HEK293 (cell line): ENCODE data around the gene CIAO2A.

Experiments used
- CTCF ChIA-PET: fragments of 350-600 bp; formaldehyde crosslinking; extraction: SDS; loops from one replicate; lab custom pipeline; 2021; ENCODE audit warnings: antibody characterized with exemption; lab: Yijun Ruan, JAX
- POLR2A ChIA-PET: fragments of 300-600 bp; formaldehyde crosslinking; extraction: SDS; loops from one replicate; lab custom pipeline; 2020; ENCODE audit warnings: antibody characterized with exemption, inconsistent platforms; lab: Yijun Ruan, JAX
- H3K27ac ChIP-seq: fragments of 200-500 bp; sonication (Bioruptor generic); 2 replicates; pipeline ENCODE4 v1.5.1; 2014; ENCODE audit warnings: low read depth, low read length, control low read depth, inconsistent platforms; ENCODE audit errors: extremely low read depth
- H3K36me3 ChIP-seq, 2 experiments: fragments of 200-500 bp in 1 of 2; sonication (Bioruptor generic) in 1 of 2; 1 replicate in 1 of 2; 2 replicates in 1 of 2; pipeline ENCODE4 v1.5.1; 2014 to 2017; ENCODE audit warnings: inconsistent platforms in 2 of 2, low read length in 2 of 2; ENCODE audit not compliant: control insufficient read depth in 2 of 2, insufficient read depth in 1 of 2
- H3K4me1 ChIP-seq: fragments of 200-500 bp; sonication (Bioruptor generic); 2 replicates; pipeline ENCODE4 v1.5.1; 2014; ENCODE audit warnings: mild to moderate bottlenecking, low read length, inconsistent platforms; ENCODE audit not compliant: control insufficient read depth, insufficient read depth
- H3K4me3 ChIP-seq: 2 replicates; pipeline ENCODE4 v1.5.1; 2011; ENCODE audit warnings: low read depth, mild to moderate bottlenecking, control low read depth, low read length, moderate library complexity
- H3K9me3 ChIP-seq: fragments of 200-500 bp; sonication (Bioruptor generic); 2 replicates; pipeline ENCODE4 v1.5.1; 2014; ENCODE audit warnings: low read depth, low read length, inconsistent platforms; ENCODE audit not compliant: control insufficient read depth, insufficient read depth
- GFI1B ChIP-seq: fragments of 450-650 bp; formaldehyde crosslinking; IDR thresholded peaks from 2 replicates; pipeline ENCODE4 v1.5.1; 2016; ENCODE audit warnings: missing biosample characterization, missing genetic modification characterization
- IKZF3 ChIP-seq: fragments of 450-650 bp; IDR thresholded peaks from 2 replicates; pipeline ENCODE4 v1.5.0; 2018; ENCODE audit warnings: missing biosample characterization, mild to moderate bottlenecking, missing genetic modification characterization, moderate library complexity
- KLF10 ChIP-seq: fragments of 450-650 bp; IDR thresholded peaks from 2 replicates; pipeline ENCODE4 v1.5.1; 2018; ENCODE audit warnings: missing biosample characterization, mild to moderate bottlenecking, missing genetic modification characterization
- OSR2 ChIP-seq: fragments of 450-650 bp; formaldehyde crosslinking; IDR thresholded peaks from 2 replicates; pipeline ENCODE4 v1.5.1; 2016; ENCODE audit warnings: missing biosample characterization, missing genetic modification characterization
- REPIN1 ChIP-seq: fragments of 450-650 bp; formaldehyde crosslinking; IDR thresholded peaks from 2 replicates; pipeline ENCODE4 v1.5.1; 2017; ENCODE audit warnings: missing biosample characterization, missing genetic modification characterization, low read depth
- SP7 ChIP-seq: fragments of 450-650 bp; formaldehyde crosslinking; IDR thresholded peaks from 2 replicates; pipeline ENCODE4 v1.5.1; 2016; ENCODE audit warnings: missing biosample characterization, missing genetic modification characterization
- YY1 ChIP-seq: fragments of 450-650 bp; formaldehyde crosslinking; IDR thresholded peaks from 2 replicates; pipeline ENCODE4 v1.5.1; 2018; ENCODE audit warnings: missing biosample characterization, missing genetic modification characterization
- ZBTB20 ChIP-seq: fragments of 450-650 bp; formaldehyde crosslinking; IDR thresholded peaks from 2 replicates; pipeline ENCODE4 v1.5.1; 2016; ENCODE audit warnings: missing biosample characterization, missing genetic modification characterization
- ZEB2 ChIP-seq: fragments of 450-650 bp; formaldehyde crosslinking; IDR thresholded peaks from 2 replicates; pipeline ENCODE4 v1.5.1; 2016; ENCODE audit warnings: missing biosample characterization, missing genetic modification characterization
- ZFP37 ChIP-seq: fragments of 450-650 bp; formaldehyde crosslinking; IDR thresholded peaks from 2 replicates; pipeline ENCODE4 v1.5.1; 2016; ENCODE audit warnings: missing biosample characterization, missing genetic modification characterization
- ZNF223 ChIP-seq: fragments of 450-650 bp; formaldehyde crosslinking; IDR thresholded peaks from 2 replicates; pipeline ENCODE4 v1.5.1; 2016; ENCODE audit warnings: missing biosample characterization, missing genetic modification characterization
- ZNF335 ChIP-seq: fragments of 450-650 bp; formaldehyde crosslinking; conservative IDR thresholded peaks from 2 replicates; pipeline ENCODE4 v1.5.1; 2016; ENCODE audit warnings: missing biosample characterization, missing genetic modification characterization
- ZNF394 ChIP-seq: fragments of 450-650 bp; formaldehyde crosslinking; IDR thresholded peaks from 2 replicates; pipeline ENCODE4 v1.5.1; 2016; ENCODE audit warnings: missing biosample characterization, missing genetic modification characterization, mild to moderate bottlenecking, moderate library complexity, borderline replicate concordance
- ZNF514 ChIP-seq: fragments of 450-650 bp; formaldehyde crosslinking; IDR thresholded peaks from 2 replicates; pipeline ENCODE4 v1.5.1; 2016; ENCODE audit warnings: missing biosample characterization, missing genetic modification characterization
- ZNF529 ChIP-seq: fragments of 450-650 bp; formaldehyde crosslinking; IDR thresholded peaks from 2 replicates; pipeline ENCODE4 v1.5.1; 2017; ENCODE audit warnings: missing genetic modification characterization, missing biosample characterization; ENCODE audit not compliant: insufficient replicate concordance
- ZNF548 ChIP-seq: fragments of 450-650 bp; formaldehyde crosslinking; IDR thresholded peaks from 2 replicates; pipeline ENCODE4 v1.5.1; 2016; ENCODE audit warnings: missing biosample characterization, missing genetic modification characterization
- ZNF677 ChIP-seq: fragments of 450-650 bp; IDR thresholded peaks from 2 replicates; pipeline ENCODE4 v1.5.0; 2018; ENCODE audit warnings: missing biosample characterization, mild to moderate bottlenecking, missing genetic modification characterization, moderate library complexity
- ZNF768 ChIP-seq: fragments of 450-650 bp; formaldehyde crosslinking; IDR thresholded peaks from 2 replicates; pipeline ENCODE4 v1.5.1; 2018; ENCODE audit warnings: missing biosample characterization, mild to moderate bottlenecking, missing genetic modification characterization
- TF ChIP-seq, protein P1 (sequence below): fragments of 450-650 bp; formaldehyde crosslinking; IDR thresholded peaks from 2 replicates; pipeline ENCODE4 v1.5.1; 2016; ENCODE audit warnings: missing biosample characterization, missing genetic modification characterization
- TF ChIP-seq, protein P2 (sequence below): fragments of 450-650 bp; formaldehyde crosslinking; optimal IDR thresholded peaks from 2 replicates; pipeline ENCODE3; 2016; ENCODE audit warnings: missing biosample characterization, mild to moderate bottlenecking, missing genetic modification characterization
- TF ChIP-seq, protein P3 (sequence below): fragments of 450-650 bp; formaldehyde crosslinking; conservative IDR thresholded peaks from 2 replicates; pipeline ENCODE4 v1.5.1; 2016; ENCODE audit warnings: low read depth, missing biosample characterization, missing genetic modification characterization
- TF ChIP-seq, protein P4 (sequence below): fragments of 450-650 bp; formaldehyde crosslinking; IDR thresholded peaks from 2 replicates; pipeline ENCODE4 v1.5.1; 2016; ENCODE audit warnings: missing biosample characterization, missing genetic modification characterization, borderline replicate concordance

Gene CIAO2A, protein sequence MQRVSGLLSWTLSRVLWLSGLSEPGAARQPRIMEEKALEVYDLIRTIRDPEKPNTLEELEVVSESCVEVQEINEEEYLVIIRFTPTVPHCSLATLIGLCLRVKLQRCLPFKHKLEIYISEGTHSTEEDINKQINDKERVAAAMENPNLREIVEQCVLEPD

DNA sequence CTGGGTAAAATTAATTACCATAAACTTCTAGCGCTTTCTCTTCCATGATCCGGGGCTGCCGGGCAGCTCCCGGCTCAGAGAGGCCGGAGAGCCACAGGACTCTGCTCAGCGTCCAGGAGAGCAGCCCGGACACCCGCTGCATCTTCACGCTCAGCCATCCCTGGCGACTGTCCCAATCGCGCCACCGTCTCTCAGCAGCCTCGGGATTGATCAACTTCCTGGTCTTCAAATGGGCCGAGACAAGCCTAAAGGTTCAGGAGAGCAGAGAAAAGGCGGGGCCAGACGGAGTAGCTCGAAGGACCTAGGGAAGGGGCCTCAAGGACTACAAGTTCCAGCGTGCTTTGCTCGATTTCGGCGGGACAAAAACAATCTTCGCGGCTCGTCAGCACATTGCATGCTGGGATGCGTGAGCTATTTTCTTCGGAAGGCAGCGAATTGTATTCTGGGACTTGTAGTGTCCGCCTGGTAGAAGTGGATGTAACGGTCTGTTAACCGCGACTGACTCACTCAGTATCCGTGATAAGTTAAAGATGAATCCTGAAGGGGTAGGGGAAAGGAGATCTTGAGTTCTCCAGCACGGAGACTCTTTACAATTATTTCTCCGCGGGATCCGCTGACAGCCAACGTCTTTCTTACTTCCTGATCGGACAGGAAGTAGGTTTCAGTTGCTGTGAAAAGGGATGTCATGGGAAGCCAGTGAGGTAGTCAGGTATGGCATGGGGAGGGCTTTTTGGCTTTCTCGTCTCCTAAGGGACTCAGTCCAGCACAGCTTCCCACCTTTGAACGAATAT lies at the start of gene CIAO2A:
CIAO2A (minus strand) TSS at position 212 of the 791 bp plus-strand sequence; CDS start at position 142, 70 bp downstream.
- CTCF ChIA-PET = interaction anchor here (0.5 to 1.2 kb wide), 2 partner anchors 26 to 325 kb away, joined by 3 read pairs; no protein-coding TSS in a partner anchor
- H3K27ac ChIP-seq = peak within 1 kb of the TSS; percentile 72
- H3K36me3 ChIP-seq = peaks cover 3 to 14% of the 10 kb centered on the region in 2 experiments; a peak in 2 of 3 replicates
- H3K9me3 ChIP-seq = no peaks in the 10 kb centered on the region
- peak within 1 kb of the TSS; percentile 77 for H3K4me3 ChIP-seq
- peaks cover 4% of the 10 kb centered on the region for H3K4me1 ChIP-seq
- POLR2A ChIA-PET = interaction anchor here (0.6 to 1.3 kb wide), 11 partner anchors 9 to 728 kb away, joined by 3 to 8 read pairs (median 3); no protein-coding TSS in a partner anchor
- TF ChIP-seq ZNF529 (no peak), OSR2 (tag by site-specific recombination) (no peak), REPIN1 (tag by site-specific recombination) (peak; percentile 32; the same call in 1 of the 2 replicates), ZFP37 (peak; percentile 48; the same call in 1 of the 2 replicates), SP7 (tag by site-specific recombination) (no peak; the same call in 1 of the 2 replicates), IKZF3 (tag by site-specific recombination) (peak; percentile 75), YY1 (peak; percentile 30; the same call in 1 of the 2 replicates), ZNF677 (tag by site-specific recombination) (no peak), ZEB2 (tag by site-specific recombination) (peak; percentile 26; the same call in 1 of the 2 replicates), ZNF394 (peak; percentile 96), ZNF223 (no peak), ZNF335 (peak; percentile 88), ZNF514 (tag by site-specific recombination) (no peak), GFI1B (tag by site-specific recombination) (no peak), KLF10 (peak; percentile 7; the same call in 1 of the 2 replicates), ZNF548 (tag by site-specific recombination) (no peak), ZNF768 (0 out of 2 replicates have a peak, but pooled peaks have one; percentile 32), ZBTB20 (peak; percentile 97)
- TF ChIP-seq, protein P1, sequence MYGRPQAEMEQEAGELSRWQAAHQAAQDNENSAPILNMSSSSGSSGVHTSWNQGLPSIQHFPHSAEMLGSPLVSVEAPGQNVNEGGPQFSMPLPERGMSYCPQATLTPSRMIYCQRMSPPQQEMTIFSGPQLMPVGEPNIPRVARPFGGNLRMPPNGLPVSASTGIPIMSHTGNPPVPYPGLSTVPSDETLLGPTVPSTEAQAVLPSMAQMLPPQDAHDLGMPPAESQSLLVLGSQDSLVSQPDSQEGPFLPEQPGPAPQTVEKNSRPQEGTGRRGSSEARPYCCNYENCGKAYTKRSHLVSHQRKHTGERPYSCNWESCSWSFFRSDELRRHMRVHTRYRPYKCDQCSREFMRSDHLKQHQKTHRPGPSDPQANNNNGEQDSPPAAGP (tag by site-specific recombination) = 0 out of 2 replicates have a peak, but pooled peaks have one; percentile 15
- TF ChIP-seq, protein P2, sequence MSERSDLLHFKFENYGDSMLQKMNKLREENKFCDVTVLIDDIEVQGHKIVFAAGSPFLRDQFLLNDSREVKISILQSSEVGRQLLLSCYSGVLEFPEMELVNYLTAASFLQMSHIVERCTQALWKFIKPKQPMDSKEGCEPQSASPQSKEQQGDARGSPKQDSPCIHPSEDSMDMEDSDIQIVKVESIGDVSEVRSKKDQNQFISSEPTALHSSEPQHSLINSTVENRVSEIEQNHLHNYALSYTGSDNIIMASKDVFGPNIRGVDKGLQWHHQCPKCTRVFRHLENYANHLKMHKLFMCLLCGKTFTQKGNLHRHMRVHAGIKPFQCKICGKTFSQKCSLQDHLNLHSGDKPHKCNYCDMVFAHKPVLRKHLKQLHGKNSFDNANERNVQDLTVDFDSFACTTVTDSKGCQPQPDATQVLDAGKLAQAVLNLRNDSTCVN (tag by site-specific recombination) = peak; percentile 27
- TF ChIP-seq, protein P3, sequence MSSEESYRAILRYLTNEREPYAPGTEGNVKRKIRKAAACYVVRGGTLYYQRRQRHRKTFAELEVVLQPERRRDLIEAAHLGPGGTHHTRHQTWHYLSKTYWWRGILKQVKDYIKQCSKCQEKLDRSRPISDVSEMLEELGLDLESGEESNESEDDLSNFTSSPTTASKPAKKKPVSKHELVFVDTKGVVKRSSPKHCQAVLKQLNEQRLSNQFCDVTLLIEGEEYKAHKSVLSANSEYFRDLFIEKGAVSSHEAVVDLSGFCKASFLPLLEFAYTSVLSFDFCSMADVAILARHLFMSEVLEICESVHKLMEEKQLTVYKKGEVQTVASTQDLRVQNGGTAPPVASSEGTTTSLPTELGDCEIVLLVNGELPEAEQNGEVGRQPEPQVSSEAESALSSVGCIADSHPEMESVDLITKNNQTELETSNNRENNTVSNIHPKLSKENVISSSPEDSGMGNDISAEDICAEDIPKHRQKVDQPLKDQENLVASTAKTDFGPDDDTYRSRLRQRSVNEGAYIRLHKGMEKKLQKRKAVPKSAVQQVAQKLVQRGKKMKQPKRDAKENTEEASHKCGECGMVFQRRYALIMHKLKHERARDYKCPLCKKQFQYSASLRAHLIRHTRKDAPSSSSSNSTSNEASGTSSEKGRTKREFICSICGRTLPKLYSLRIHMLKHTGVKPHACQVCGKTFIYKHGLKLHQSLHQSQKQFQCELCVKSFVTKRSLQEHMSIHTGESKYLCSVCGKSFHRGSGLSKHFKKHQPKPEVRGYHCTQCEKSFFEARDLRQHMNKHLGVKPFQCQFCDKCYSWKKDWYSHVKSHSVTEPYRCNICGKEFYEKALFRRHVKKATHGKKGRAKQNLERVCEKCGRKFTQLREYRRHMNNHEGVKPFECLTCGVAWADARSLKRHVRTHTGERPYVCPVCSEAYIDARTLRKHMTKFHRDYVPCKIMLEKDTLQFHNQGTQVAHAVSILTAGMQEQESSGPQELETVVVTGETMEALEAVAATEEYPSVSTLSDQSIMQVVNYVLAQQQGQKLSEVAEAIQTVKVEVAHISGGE (tag by site-specific recombination) = peak; percentile 65
- TF ChIP-seq, protein P4, sequence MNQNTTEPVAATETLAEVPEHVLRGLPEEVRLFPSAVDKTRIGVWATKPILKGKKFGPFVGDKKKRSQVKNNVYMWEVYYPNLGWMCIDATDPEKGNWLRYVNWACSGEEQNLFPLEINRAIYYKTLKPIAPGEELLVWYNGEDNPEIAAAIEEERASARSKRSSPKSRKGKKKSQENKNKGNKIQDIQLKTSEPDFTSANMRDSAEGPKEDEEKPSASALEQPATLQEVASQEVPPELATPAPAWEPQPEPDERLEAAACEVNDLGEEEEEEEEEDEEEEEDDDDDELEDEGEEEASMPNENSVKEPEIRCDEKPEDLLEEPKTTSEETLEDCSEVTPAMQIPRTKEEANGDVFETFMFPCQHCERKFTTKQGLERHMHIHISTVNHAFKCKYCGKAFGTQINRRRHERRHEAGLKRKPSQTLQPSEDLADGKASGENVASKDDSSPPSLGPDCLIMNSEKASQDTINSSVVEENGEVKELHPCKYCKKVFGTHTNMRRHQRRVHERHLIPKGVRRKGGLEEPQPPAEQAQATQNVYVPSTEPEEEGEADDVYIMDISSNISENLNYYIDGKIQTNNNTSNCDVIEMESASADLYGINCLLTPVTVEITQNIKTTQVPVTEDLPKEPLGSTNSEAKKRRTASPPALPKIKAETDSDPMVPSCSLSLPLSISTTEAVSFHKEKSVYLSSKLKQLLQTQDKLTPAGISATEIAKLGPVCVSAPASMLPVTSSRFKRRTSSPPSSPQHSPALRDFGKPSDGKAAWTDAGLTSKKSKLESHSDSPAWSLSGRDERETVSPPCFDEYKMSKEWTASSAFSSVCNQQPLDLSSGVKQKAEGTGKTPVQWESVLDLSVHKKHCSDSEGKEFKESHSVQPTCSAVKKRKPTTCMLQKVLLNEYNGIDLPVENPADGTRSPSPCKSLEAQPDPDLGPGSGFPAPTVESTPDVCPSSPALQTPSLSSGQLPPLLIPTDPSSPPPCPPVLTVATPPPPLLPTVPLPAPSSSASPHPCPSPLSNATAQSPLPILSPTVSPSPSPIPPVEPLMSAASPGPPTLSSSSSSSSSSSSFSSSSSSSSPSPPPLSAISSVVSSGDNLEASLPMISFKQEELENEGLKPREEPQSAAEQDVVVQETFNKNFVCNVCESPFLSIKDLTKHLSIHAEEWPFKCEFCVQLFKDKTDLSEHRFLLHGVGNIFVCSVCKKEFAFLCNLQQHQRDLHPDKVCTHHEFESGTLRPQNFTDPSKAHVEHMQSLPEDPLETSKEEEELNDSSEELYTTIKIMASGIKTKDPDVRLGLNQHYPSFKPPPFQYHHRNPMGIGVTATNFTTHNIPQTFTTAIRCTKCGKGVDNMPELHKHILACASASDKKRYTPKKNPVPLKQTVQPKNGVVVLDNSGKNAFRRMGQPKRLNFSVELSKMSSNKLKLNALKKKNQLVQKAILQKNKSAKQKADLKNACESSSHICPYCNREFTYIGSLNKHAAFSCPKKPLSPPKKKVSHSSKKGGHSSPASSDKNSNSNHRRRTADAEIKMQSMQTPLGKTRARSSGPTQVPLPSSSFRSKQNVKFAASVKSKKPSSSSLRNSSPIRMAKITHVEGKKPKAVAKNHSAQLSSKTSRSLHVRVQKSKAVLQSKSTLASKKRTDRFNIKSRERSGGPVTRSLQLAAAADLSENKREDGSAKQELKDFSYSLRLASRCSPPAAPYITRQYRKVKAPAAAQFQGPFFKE (tag by site-specific recombination) = no peak
